HepG2 (cell line): Measurements from ENCODE around the gene LSMEM2. TPM values are rescaled to one million over a fixed set of nuclear protein-coding genes. Genes with fewer than 3 reads are reported as not detected.

ENCODE experiments used
- ARID2 ChIP-seq: sonication (generic); formaldehyde crosslinking; IDR thresholded peaks from 2 replicates; pipeline ENCODE4 v1.8.1; 2022; ENCODE audit warnings: mild to moderate bottlenecking, missing genetic modification reagents, borderline replicate concordance
- CHD2 ChIP-seq: IDR thresholded peaks from 2 replicates; pipeline ENCODE4 v1.6.1; 2011; ENCODE audit warnings: low read depth, low read length, improper control_type of control experiment
- HMG20B ChIP-seq: conservative IDR thresholded peaks from 2 replicates; pipeline ENCODE4 v1.6.1; 2016; ENCODE audit warnings: missing genetic modification reagents, missing compliant biosample characterization
- NR2F6 ChIP-seq, 2 experiments: IDR thresholded peaks; 2 replicates each; pipeline ENCODE4 v1.6.1; 2016; ENCODE audit warnings: antibody characterized with exemption in 1 of 2, mild to moderate bottlenecking in 1 of 2
- TCF7L2 ChIP-seq: IDR thresholded peaks from 2 replicates; pipeline ENCODE4 v1.6.1; 2011; ENCODE audit warnings: mild to moderate bottlenecking, low read depth, low read length, moderate library complexity
- ZNF17 ChIP-seq: sonication (generic); formaldehyde crosslinking; IDR thresholded peaks from 2 replicates; pipeline ENCODE4 v1.5.0; 2020; ENCODE audit warnings: mild to moderate bottlenecking, missing genetic modification reagents
- ZNF230 ChIP-seq: sonication (generic); formaldehyde crosslinking; IDR thresholded peaks from 2 replicates; pipeline ENCODE4 v1.4.0; 2020; ENCODE audit warnings: mild to moderate bottlenecking, missing genetic modification reagents
- ZNF235 ChIP-seq: sonication (generic); formaldehyde crosslinking; IDR thresholded peaks from 2 replicates; pipeline ENCODE4 v1.8.1; 2023; ENCODE audit warnings: mild to moderate bottlenecking, missing genetic modification reagents, borderline replicate concordance
- ZNF253 ChIP-seq: sonication (generic); formaldehyde crosslinking; IDR thresholded peaks from 2 replicates; pipeline ENCODE4 v1.8.0; 2022; ENCODE audit warnings: mild to moderate bottlenecking, missing genetic modification reagents, borderline replicate concordance
- ZNF264 ChIP-seq: sonication (generic); formaldehyde crosslinking; IDR thresholded peaks from 2 replicates; pipeline ENCODE4 v1.4.0; 2020; ENCODE audit warnings: missing genetic modification reagents
- ZNF556 ChIP-seq: sonication (generic); formaldehyde crosslinking; IDR thresholded peaks from 2 replicates; pipeline ENCODE4 v1.4.0; 2020; ENCODE audit warnings: mild to moderate bottlenecking, missing genetic modification reagents, borderline replicate concordance
- ZNF674 ChIP-seq: sonication (generic); formaldehyde crosslinking; IDR thresholded peaks from 2 replicates; pipeline ENCODE4 v1.5.0; 2020; ENCODE audit warnings: low read depth, mild to moderate bottlenecking, missing genetic modification reagents
- ZNF761 ChIP-seq: sonication (generic); formaldehyde crosslinking; conservative IDR thresholded peaks from 2 replicates; pipeline ENCODE4 v1.4.0; 2020; ENCODE audit warnings: mild to moderate bottlenecking, missing genetic modification reagents
- ZNF775 ChIP-seq: sonication (generic); formaldehyde crosslinking; IDR thresholded peaks from 2 replicates; pipeline ENCODE4 v1.4.0; 2020; ENCODE audit warnings: missing genetic modification reagents, mild to moderate bottlenecking, moderate library complexity, borderline replicate concordance
- ZSCAN30 ChIP-seq: sonication (generic); formaldehyde crosslinking; IDR thresholded peaks from 2 replicates; pipeline ENCODE4 v1.5.0; 2020; ENCODE audit warnings: mild to moderate bottlenecking, missing genetic modification reagents
- polyA plus RNA-seq, 8 experiments: library from polyadenylated mRNA; depleted of rRNA in 3 of 8; stranded (reverse) in 7 of 8; unstranded in 1 of 8; fragments of >200 nt; fragmentation: Illumina TruSeq in 4 of 8; extraction: Trizol in 4 of 8; gene quantifications; 2 replicates each; pipeline versions ENCODE4 v1.2.1 to v1.2.3, GENCODE V29; 2011 to 2016; ENCODE audit warnings: low read depth in 4 of 8, missing spikeins in 1 of 8, mixed read lengths in 1 of 8; ENCODE audit not compliant: insufficient read depth in 1 of 8
- total RNA-seq, 5 experiments: library from RNA; depleted of rRNA; stranded (reverse); fragments of >200 nt; fragmentation: Illumina TruSeq; extraction: Trizol; gene quantifications; 2 replicates each; pipeline ENCODE4 v1.2.3, GENCODE V29; 2016; ENCODE audit warnings: low read depth in 1 of 5
- TF ChIP-seq, protein P1 (sequence below): sonication (generic); formaldehyde crosslinking; IDR thresholded peaks from 2 replicates; pipeline ENCODE4 v1.4.0; 2020; ENCODE audit warnings: missing genetic modification reagents, borderline replicate concordance
- TF ChIP-seq, protein P2 (sequence below): IDR thresholded peaks from 2 replicates; pipeline ENCODE4 v1.6.1; 2016; ENCODE audit warnings: missing genetic modification reagents, missing compliant biosample characterization
- TF ChIP-seq, protein P3 (sequence below): sonication (generic); formaldehyde crosslinking; IDR thresholded peaks from 2 replicates; pipeline ENCODE4 v1.8.0; 2022; ENCODE audit warnings: mild to moderate bottlenecking, missing genetic modification reagents
- TF ChIP-seq, protein P4 (sequence below): sonication (generic); formaldehyde crosslinking; IDR thresholded peaks from 2 replicates; pipeline ENCODE4 v1.8.1; 2022; ENCODE audit warnings: mild to moderate bottlenecking, missing genetic modification reagents

Gene LSMEM2
- total and polyA plus RNA-seq, 2 of the 13 experiments (the other 11 are each of a cell fraction or from before 2014, with no cell fraction given): 0.07 to 0.41 TPM

DNA sequence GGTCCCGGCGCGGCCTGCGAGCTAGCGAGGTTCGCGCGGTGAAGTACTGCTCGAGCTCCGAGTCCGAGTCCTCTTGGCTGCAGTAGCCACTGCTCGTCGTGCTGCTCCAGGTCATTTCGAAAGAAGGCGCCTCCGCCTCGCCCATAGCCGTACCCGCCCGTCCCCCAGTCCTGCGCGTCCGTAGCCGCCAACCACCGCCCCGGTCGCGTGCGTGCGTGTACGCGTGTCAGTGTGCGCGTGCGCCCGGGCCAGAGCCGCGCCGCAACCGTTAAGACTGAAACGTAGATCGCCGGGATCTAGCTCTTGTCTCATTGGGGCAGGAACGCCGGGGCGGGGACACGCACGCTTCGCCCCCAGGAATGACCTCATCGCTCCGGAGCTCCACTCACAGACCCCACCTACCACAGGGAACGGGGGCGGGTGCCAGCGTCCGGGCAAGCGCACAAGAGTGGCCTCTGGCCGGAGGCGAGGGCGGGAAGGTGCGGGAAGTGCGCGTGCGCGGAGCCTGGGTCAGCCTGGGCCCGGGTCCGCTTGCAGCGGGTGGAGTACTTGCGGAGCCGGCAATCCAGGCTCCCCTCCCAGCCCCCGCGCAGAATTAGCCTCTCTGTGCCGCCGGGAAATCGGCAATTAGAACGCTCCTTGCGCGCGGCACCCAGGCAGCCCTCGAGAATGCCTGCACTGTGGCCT, 58.4 kb downstream of the LSMEM2 start (continued):
- TF ChIP-seq, protein P1, sequence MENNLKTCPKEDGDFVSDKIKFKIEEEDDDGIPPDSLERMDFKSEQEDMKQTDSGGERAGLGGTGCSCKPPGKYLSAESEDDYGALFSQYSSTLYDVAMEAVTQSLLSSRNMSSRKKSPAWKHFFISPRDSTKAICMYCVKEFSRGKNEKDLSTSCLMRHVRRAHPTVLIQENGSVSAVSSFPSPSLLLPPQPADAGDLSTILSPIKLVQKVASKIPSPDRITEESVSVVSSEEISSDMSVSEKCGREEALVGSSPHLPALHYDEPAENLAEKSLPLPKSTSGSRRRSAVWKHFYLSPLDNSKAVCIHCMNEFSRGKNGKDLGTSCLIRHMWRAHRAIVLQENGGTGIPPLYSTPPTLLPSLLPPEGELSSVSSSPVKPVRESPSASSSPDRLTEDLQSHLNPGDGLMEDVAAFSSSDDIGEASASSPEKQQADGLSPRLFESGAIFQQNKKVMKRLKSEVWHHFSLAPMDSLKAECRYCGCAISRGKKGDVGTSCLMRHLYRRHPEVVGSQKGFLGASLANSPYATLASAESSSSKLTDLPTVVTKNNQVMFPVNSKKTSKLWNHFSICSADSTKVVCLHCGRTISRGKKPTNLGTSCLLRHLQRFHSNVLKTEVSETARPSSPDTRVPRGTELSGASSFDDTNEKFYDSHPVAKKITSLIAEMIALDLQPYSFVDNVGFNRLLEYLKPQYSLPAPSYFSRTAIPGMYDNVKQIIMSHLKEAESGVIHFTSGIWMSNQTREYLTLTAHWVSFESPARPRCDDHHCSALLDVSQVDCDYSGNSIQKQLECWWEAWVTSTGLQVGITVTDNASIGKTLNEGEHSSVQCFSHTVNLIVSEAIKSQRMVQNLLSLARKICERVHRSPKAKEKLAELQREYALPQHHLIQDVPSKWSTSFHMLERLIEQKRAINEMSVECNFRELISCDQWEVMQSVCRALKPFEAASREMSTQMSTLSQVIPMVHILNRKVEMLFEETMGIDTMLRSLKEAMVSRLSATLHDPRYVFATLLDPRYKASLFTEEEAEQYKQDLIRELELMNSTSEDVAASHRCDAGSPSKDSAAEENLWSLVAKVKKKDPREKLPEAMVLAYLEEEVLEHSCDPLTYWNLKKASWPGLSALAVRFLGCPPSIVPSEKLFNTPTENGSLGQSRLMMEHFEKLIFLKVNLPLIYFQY (CRISPR knock-in tag): peak; percentile 14; the same call in 1 of the 2 replicates
- TF ChIP-seq, protein P2, sequence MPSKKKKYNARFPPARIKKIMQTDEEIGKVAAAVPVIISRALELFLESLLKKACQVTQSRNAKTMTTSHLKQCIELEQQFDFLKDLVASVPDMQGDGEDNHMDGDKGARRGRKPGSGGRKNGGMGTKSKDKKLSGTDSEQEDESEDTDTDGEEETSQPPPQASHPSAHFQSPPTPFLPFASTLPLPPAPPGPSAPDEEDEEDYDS: peak; percentile 84
- TF ChIP-seq ZNF253 (CRISPR knock-in tag) (peak; percentile 61; the same call in 1 of the 2 replicates), ZNF556 (peak; percentile 11; the same call in 1 of the 2 replicates), ARID2 (0 out of 2 replicates have a peak, but pooled peaks have one; percentile 46), TCF7L2 (no peak), ZNF264 (CRISPR knock-in tag) (no peak), CHD2 (no peak; the same call in 1 of the 2 replicates), ZNF230 (CRISPR knock-in tag) (peak; percentile 85; the same call in 1 of the 2 replicates), ZNF775 (CRISPR knock-in tag) (no peak), NR2F6 (IDR thresholded peaks at IDR 0.05) (no peak), NR2F6 (CRISPR knock-in tag; IDR thresholded peaks at IDR 0.05) (no peak; the same call in 1 of the 2 replicates), ZNF235 (CRISPR knock-in tag) (peak; percentile 94; the same call in 1 of the 2 replicates), ZNF17 (no peak), ZNF674 (CRISPR knock-in tag) (peak; percentile 77; the same call in 1 of the 2 replicates), HMG20B (CRISPR knock-in tag) (no peak), ZNF761 (CRISPR knock-in tag) (peak; percentile 92), ZSCAN30 (no peak)
- TF ChIP-seq, protein P3, sequence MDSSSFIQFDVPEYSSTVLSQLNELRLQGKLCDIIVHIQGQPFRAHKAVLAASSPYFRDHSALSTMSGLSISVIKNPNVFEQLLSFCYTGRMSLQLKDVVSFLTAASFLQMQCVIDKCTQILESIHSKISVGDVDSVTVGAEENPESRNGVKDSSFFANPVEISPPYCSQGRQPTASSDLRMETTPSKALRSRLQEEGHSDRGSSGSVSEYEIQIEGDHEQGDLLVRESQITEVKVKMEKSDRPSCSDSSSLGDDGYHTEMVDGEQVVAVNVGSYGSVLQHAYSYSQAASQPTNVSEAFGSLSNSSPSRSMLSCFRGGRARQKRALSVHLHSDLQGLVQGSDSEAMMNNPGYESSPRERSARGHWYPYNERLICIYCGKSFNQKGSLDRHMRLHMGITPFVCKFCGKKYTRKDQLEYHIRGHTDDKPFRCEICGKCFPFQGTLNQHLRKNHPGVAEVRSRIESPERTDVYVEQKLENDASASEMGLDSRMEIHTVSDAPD (CRISPR knock-in tag): no peak; the same call in 1 of the 2 replicates
- TF ChIP-seq, protein P4, sequence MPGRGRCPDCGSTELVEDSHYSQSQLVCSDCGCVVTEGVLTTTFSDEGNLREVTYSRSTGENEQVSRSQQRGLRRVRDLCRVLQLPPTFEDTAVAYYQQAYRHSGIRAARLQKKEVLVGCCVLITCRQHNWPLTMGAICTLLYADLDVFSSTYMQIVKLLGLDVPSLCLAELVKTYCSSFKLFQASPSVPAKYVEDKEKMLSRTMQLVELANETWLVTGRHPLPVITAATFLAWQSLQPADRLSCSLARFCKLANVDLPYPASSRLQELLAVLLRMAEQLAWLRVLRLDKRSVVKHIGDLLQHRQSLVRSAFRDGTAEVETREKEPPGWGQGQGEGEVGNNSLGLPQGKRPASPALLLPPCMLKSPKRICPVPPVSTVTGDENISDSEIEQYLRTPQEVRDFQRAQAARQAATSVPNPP (CRISPR knock-in tag): 0 out of 2 replicates have a peak, but pooled peaks have one; percentile 71
